Measurements from ENCODE around the gene KDM6A. TPM values are rescaled to one million over a fixed set of nuclear protein-coding genes. Genes with fewer than 3 reads are reported as not detected.

Gene KDM6A
- total and polyA plus RNA-seq, 9 of the 15 experiments (the other 6 are each of a cell fraction or from before 2014, with no cell fraction given): 8.4 to 34.3 (median 22.9) TPM

- Histone ChIP-seq H2AFZ (ENCODE audit: low read depth, low read length) (peak overlapping the region; percentile 79), H3K36me3 (ENCODE audit: control insufficient read depth, insufficient read depth, low read length) (peaks cover 12% of the 10 kb centered on the region), H3K4me2 (ENCODE audit: insufficient read depth, low read length) (peak overlapping the region; percentile 88), H3K9me3 (replicated peaks; ENCODE audit: control insufficient read depth, insufficient read depth, low read depth, low read length) (no peaks in the 10 kb centered on the region), H3K4me1 (replicated peaks in 1 of 2; ENCODE audit: control insufficient read depth in 2 of 2, insufficient read depth in 2 of 2, low read length in 2 of 2) (peaks cover 0 to 14% of the 10 kb centered on the region in 2 experiments; a peak in 4 of 5 replicates), H3K9ac (ENCODE audit: insufficient read depth in 1 of 2, low read depth in 2 of 2, low read length in 2 of 2) (peak overlapping the region; percentile 86 to 98), H3K27ac (ENCODE audit: extremely low read depth, low read depth, low read length) (peak overlapping the region; percentile 93), H3K9me1 (ENCODE audit: control insufficient read depth, insufficient read depth, low read length) (no peaks in the 10 kb centered on the region), H3K27me3 (ENCODE audit: control insufficient read depth in 2 of 2, insufficient read depth in 2 of 2, low read length in 2 of 2) (no peaks in the 10 kb centered on the region), H3K4me3 (peak overlapping the region; percentile 99), H4K20me1 (replicated peaks; ENCODE audit: control insufficient read depth, insufficient read depth, low read length) (peaks cover 7% of the 10 kb centered on the region), H3K79me2 (ENCODE audit: control insufficient read depth, insufficient read depth, low read length) (peaks cover 55% of the 10 kb centered on the region)
- FAIRE-seq (peak; percentile 66), DNase-seq (ENCODE audit: extremely low read depth in 1 of 4, low spot score in 3 of 4) (peak; percentile 30 to 49 (median 47)), ATAC-seq (peak; percentile 21)
- ChIA-PET CTCF (ENCODE audit: low intra/inter-chr PET ratio) (no interaction called here), POLR2A (interaction anchor here (0.5 to 3.2 kb wide), 7 partner anchors 9 to 846 kb away, joined by 3 to 11 read pairs (median 3); partner anchors contain the start of gene DUSP21)
- BruUV-seq (replicated peaks): TSS peak; percentile 77
- 1% methylated on average over 17 of the region's 60 CpGs for WGBS (ENCODE audit: insufficient coverage, low coverage, missing lambda C conversion rate)
- in situ Hi-C loops (cut with MboI) (no loop called here), intact Hi-C loops (cut with micrococcal nuclease) (loop anchor here (2.0 to 5.0 kb wide), 2 partner anchors 43 to 200 kb away; no protein-coding TSS in a partner anchor)
- peak; percentile 41; the same call in 1 of the 2 replicates for TF ChIP-seq ZNF175 (CRISPR knock-in tag; IDR thresholded peaks at IDR 0.05; ENCODE audit: low read depth)
- no peak for TF ChIP-seq JUNB (CRISPR knock-in tag; conservative IDR thresholded peaks at IDR 0.05)
- no peak for TF ChIP-seq ERF (CRISPR knock-in tag; IDR thresholded peaks at IDR 0.05)
- TF ChIP-seq BRD4 (IDR thresholded peaks at IDR 0.05): 0 out of 2 replicates have a peak, but pooled peaks have one; percentile 22
- peak; percentile 57; the same call in 1 of the 2 replicates for TF ChIP-seq PHF8 (IDR thresholded peaks at IDR 0.05; ENCODE audit: borderline replicate concordance, low read length)
- no peak for TF ChIP-seq MAFF (IDR thresholded peaks at IDR 0.05; ENCODE audit: low read length)
- TF ChIP-seq RBBP5 (IDR thresholded peaks at IDR 0.05; ENCODE audit: borderline replicate concordance, insufficient read depth, low read length, poor library complexity, severe bottlenecking): peak; percentile 61
- TF ChIP-seq ZFX (CRISPR knock-in tag; IDR thresholded peaks at IDR 0.05): peak; percentile 90
- no peak for TF ChIP-seq MCM5 (IDR thresholded peaks at IDR 0.05; ENCODE audit: low read depth)
- peak; percentile 19 for TF ChIP-seq NEUROD1 (IDR thresholded peaks at IDR 0.05; ENCODE audit: borderline replicate concordance, low read depth, low read length, partially characterized antibody)
- TF ChIP-seq NCOA2 (IDR thresholded peaks at IDR 0.05; ENCODE audit: partially characterized antibody in 2 of 2): no peak
- TF ChIP-seq CBFA2T3 (IDR thresholded peaks at IDR 0.05): 0 out of 2 replicates have a peak, but pooled peaks have one; percentile 4
- no peak for TF ChIP-seq HCFC1 (IDR thresholded peaks at IDR 0.05; ENCODE audit: low read depth, low read length)
- TF ChIP-seq FOXA3 (CRISPR knock-in tag; conservative IDR thresholded peaks at IDR 0.05 in 1 of 2, IDR thresholded peaks at IDR 0.05 in 1 of 2): peak in 1 of 2 experiments; percentile 39; a peak in 1 of 4 replicates
- TF ChIP-seq ELK3 (CRISPR knock-in tag; IDR thresholded peaks at IDR 0.05): no peak
- 0 out of 2 replicates have a peak, but pooled peaks have one; percentile 9 for TF ChIP-seq FOXJ2 (tag; IDR thresholded peaks at IDR 0.05)
- TF ChIP-seq SMAD4 (CRISPR knock-in tag; conservative IDR thresholded peaks at IDR 0.05): 0 out of 2 replicates have a peak, but pooled peaks have one; percentile 15
- no peak for TF ChIP-seq NCOA4 (IDR thresholded peaks at IDR 0.05; ENCODE audit: partially characterized antibody)
- TF ChIP-seq POLR2G (IDR thresholded peaks at IDR 0.05; ENCODE audit: low read depth, low read length): peak; percentile 71; the same call in 1 of the 2 replicates
- 0 out of 4 replicates have a peak, but pooled peaks of 1 of the 2 experiments have one; percentile 23 for TF ChIP-seq NRF1 (conservative IDR thresholded peaks at IDR 0.05 in 1 of 2, IDR thresholded peaks at IDR 0.05 in 1 of 2)
- TF ChIP-seq EP400 (IDR thresholded peaks at IDR 0.05): peak; percentile 13; the same call in 1 of the 2 replicates
Observed at GRCh38 chrX:44871931-44872820, 812 bp upstream of the KDM6A start.
